ENCODE results near the gene TEX26. TPM values are rescaled to one million over a fixed set of nuclear protein-coding genes. Genes with fewer than 3 reads are reported as not detected.

TEX26 gene
- polyA plus RNA-seq, 1 donor from 2014 or later: not detected

- TF ChIP-seq SMC3 (conservative IDR thresholded peaks at IDR 0.05; ENCODE audit: poor library complexity): peak; percentile 57
- peak; percentile 57 for TF ChIP-seq CTCF (IDR thresholded peaks at IDR 0.05; ENCODE audit: poor library complexity, severe bottlenecking)
- no peak for TF ChIP-seq MXI1 (conservative IDR thresholded peaks at IDR 0.05; ENCODE audit: poor library complexity, severe bottlenecking)
- TF ChIP-seq RAD21 (conservative IDR thresholded peaks at IDR 0.05): peak; percentile 65
- TF ChIP-seq TAF1 (IDR thresholded peaks at IDR 0.05; ENCODE audit: low read depth): no peak
- TF ChIP-seq, protein P1, sequence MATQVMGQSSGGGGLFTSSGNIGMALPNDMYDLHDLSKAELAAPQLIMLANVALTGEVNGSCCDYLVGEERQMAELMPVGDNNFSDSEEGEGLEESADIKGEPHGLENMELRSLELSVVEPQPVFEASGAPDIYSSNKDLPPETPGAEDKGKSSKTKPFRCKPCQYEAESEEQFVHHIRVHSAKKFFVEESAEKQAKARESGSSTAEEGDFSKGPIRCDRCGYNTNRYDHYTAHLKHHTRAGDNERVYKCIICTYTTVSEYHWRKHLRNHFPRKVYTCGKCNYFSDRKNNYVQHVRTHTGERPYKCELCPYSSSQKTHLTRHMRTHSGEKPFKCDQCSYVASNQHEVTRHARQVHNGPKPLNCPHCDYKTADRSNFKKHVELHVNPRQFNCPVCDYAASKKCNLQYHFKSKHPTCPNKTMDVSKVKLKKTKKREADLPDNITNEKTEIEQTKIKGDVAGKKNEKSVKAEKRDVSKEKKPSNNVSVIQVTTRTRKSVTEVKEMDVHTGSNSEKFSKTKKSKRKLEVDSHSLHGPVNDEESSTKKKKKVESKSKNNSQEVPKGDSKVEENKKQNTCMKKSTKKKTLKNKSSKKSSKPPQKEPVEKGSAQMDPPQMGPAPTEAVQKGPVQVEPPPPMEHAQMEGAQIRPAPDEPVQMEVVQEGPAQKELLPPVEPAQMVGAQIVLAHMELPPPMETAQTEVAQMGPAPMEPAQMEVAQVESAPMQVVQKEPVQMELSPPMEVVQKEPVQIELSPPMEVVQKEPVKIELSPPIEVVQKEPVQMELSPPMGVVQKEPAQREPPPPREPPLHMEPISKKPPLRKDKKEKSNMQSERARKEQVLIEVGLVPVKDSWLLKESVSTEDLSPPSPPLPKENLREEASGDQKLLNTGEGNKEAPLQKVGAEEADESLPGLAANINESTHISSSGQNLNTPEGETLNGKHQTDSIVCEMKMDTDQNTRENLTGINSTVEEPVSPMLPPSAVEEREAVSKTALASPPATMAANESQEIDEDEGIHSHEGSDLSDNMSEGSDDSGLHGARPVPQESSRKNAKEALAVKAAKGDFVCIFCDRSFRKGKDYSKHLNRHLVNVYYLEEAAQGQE (IDR thresholded peaks at IDR 0.05; ENCODE audit: borderline replicate concordance): no peak
- no peak overlapping the region for H3K4me3 ChIP-seq (ENCODE audit: low read length)
- no peaks in the 10 kb centered on the region for H4K20me1 ChIP-seq (ENCODE audit: insufficient read depth)
- no peaks in the 10 kb centered on the region for H3K9me3 ChIP-seq (ENCODE audit: low read length)
- H3K36me3 ChIP-seq (ENCODE audit: insufficient read depth, low read length): no peaks in the 10 kb centered on the region
- no peaks in the 10 kb centered on the region for H3K9me2 ChIP-seq (ENCODE audit: insufficient read depth, low read length)
- peak overlapping the region; percentile 72 for H3K27ac ChIP-seq (ENCODE audit: low read length)
- no peak overlapping the region for H3K9ac ChIP-seq (ENCODE audit: low read length)
- H3F3A ChIP-seq (ENCODE audit: insufficient read depth, low read length, poor library complexity, severe bottlenecking): peaks cover 5% of the 10 kb centered on the region
- H2AFZ ChIP-seq (ENCODE audit: low read depth, low read length): no peak overlapping the region
- no peaks in the 10 kb centered on the region for H3K79me2 ChIP-seq (replicated peaks; ENCODE audit: insufficient read depth, low read length)
- no peak overlapping the region for H3K4me2 ChIP-seq (ENCODE audit: low read length)
- H3K27me3 ChIP-seq (ENCODE audit: insufficient read depth, low read depth, low read length): no peaks in the 10 kb centered on the region
These were observed 80.2 kb downstream of the TEX26 start for GRCh38 chr13:31012655-31013024.

- Histone ChIP-seq H3K9me3 (ENCODE audit: low read length) (no peaks in the 10 kb centered on the region), H4K20me1 (ENCODE audit: insufficient read depth) (no peaks in the 10 kb centered on the region), H3K27me3 (ENCODE audit: insufficient read depth, low read depth, low read length) (no peaks in the 10 kb centered on the region), H3K4me2 (ENCODE audit: low read length) (no peak overlapping the region), H3K9me2 (ENCODE audit: insufficient read depth, low read length) (no peaks in the 10 kb centered on the region), H2AFZ (ENCODE audit: low read depth, low read length) (no peak overlapping the region), H3F3A (ENCODE audit: insufficient read depth, low read length, poor library complexity, severe bottlenecking) (peaks cover 5% of the 10 kb centered on the region), H3K36me3 (ENCODE audit: insufficient read depth, low read length) (no peaks in the 10 kb centered on the region), H3K27ac (ENCODE audit: low read length) (no peak overlapping the region), H3K79me2 (replicated peaks; ENCODE audit: insufficient read depth, low read length) (no peaks in the 10 kb centered on the region), H3K9ac (ENCODE audit: low read length) (no peak overlapping the region), H3K4me3 (ENCODE audit: low read length) (no peak overlapping the region)
- TF ChIP-seq EP300 (conservative IDR thresholded peaks at IDR 0.05; ENCODE audit: poor library complexity, severe bottlenecking) (no peak), TAF1 (IDR thresholded peaks at IDR 0.05; ENCODE audit: low read depth) (no peak), CTCF (IDR thresholded peaks at IDR 0.05; ENCODE audit: poor library complexity, severe bottlenecking) (no peak), POLR2AphosphoS5 (IDR thresholded peaks at IDR 0.05) (no peak), MXI1 (conservative IDR thresholded peaks at IDR 0.05; ENCODE audit: poor library complexity, severe bottlenecking) (no peak), EZH2 (IDR thresholded peaks at IDR 0.05; ENCODE audit: borderline replicate concordance, insufficient read depth, low read length, poor library complexity, severe bottlenecking) (no peak), SMC3 (conservative IDR thresholded peaks at IDR 0.05; ENCODE audit: poor library complexity) (no peak), RAD21 (conservative IDR thresholded peaks at IDR 0.05) (no peak)
- TF ChIP-seq, protein P1 (IDR thresholded peaks at IDR 0.05; ENCODE audit: borderline replicate concordance): no peak
These were observed 82.0 kb downstream of the TEX26 start for GRCh38 chr13:31014456-31014855.
